ENCODE results near the gene CACNG4.

- no peak for TF ChIP-seq EP300 (IDR thresholded peaks at IDR 0.05)
- TF ChIP-seq, protein P1, sequence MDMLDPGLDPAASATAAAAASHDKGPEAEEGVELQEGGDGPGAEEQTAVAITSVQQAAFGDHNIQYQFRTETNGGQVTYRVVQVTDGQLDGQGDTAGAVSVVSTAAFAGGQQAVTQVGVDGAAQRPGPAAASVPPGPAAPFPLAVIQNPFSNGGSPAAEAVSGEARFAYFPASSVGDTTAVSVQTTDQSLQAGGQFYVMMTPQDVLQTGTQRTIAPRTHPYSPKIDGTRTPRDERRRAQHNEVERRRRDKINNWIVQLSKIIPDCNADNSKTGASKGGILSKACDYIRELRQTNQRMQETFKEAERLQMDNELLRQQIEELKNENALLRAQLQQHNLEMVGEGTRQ (IDR thresholded peaks at IDR 0.05), result no peak
- TF ChIP-seq, protein P2, sequence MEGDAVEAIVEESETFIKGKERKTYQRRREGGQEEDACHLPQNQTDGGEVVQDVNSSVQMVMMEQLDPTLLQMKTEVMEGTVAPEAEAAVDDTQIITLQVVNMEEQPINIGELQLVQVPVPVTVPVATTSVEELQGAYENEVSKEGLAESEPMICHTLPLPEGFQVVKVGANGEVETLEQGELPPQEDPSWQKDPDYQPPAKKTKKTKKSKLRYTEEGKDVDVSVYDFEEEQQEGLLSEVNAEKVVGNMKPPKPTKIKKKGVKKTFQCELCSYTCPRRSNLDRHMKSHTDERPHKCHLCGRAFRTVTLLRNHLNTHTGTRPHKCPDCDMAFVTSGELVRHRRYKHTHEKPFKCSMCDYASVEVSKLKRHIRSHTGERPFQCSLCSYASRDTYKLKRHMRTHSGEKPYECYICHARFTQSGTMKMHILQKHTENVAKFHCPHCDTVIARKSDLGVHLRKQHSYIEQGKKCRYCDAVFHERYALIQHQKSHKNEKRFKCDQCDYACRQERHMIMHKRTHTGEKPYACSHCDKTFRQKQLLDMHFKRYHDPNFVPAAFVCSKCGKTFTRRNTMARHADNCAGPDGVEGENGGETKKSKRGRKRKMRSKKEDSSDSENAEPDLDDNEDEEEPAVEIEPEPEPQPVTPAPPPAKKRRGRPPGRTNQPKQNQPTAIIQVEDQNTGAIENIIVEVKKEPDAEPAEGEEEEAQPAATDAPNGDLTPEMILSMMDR (IDR thresholded peaks at IDR 0.05), result no peak
- TF ChIP-seq KDM1A (IDR thresholded peaks at IDR 0.05; ENCODE audit: low read depth), result no peak
- TF ChIP-seq, protein P3, sequence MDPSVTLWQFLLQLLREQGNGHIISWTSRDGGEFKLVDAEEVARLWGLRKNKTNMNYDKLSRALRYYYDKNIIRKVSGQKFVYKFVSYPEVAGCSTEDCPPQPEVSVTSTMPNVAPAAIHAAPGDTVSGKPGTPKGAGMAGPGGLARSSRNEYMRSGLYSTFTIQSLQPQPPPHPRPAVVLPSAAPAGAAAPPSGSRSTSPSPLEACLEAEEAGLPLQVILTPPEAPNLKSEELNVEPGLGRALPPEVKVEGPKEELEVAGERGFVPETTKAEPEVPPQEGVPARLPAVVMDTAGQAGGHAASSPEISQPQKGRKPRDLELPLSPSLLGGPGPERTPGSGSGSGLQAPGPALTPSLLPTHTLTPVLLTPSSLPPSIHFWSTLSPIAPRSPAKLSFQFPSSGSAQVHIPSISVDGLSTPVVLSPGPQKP (IDR thresholded peaks at IDR 0.05; ENCODE audit: low read depth, low read length), result no peak
These were observed 3.9 kb upstream of the CACNG4 start for GRCh38 chr17:66960613-66961012.

All from A549 (cell line).